Raji (cell line): ENCODE measurements around the gene NEU3.

Source experiments
- POLR2A ChIP-seq: IDR thresholded peaks from 2 replicates; pipeline ENCODE4 v1.6.1; 2011; ENCODE audit warnings: low read depth, low read length, control low read depth; ENCODE audit not compliant: insufficient read depth

The NEU3 gene, protein sequence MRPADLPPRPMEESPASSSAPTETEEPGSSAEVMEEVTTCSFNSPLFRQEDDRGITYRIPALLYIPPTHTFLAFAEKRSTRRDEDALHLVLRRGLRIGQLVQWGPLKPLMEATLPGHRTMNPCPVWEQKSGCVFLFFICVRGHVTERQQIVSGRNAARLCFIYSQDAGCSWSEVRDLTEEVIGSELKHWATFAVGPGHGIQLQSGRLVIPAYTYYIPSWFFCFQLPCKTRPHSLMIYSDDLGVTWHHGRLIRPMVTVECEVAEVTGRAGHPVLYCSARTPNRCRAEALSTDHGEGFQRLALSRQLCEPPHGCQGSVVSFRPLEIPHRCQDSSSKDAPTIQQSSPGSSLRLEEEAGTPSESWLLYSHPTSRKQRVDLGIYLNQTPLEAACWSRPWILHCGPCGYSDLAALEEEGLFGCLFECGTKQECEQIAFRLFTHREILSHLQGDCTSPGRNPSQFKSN

DNA sequence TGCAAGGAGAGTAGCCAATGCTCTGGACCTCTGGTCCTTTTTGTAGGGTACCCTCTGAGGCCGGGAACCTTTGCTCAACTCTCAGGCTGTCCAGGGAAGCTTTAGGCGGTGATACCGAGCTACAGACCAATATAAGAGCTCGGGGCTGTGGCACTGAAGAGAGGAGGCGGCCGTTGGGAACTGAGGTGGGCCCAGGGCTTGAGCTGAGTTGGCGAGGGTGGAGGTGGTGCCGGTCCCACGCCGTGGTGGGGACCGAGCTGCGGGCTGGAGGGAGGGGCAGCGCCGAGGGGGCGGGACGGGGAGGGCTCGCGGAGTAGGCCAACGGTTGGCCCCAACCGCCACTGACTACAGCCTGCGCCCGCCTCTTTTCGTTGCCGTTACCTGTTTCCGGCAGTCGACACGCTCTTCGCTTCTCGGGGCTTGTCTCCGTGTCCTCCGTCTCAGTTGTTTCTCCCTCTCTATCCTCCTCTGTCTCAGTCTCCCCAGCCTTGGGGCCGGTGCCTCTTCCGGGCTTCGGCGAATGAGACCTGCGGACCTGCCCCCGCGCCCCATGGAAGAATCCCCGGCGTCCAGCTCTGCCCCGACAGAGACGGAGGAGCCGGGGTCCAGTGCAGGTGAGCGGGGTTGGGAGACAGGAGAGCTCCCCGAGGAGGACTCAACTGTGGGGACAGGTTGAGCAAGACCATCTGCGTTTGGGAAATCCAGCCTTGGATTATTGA lies at the start of gene NEU3:
TSS of gene NEU3 (plus strand) at position 393 of the 719 bp plus-strand sequence. CDS start at position 521, 128 bp downstream.
- TF ChIP-seq POLR2A, result peak; percentile 98

DNA sequence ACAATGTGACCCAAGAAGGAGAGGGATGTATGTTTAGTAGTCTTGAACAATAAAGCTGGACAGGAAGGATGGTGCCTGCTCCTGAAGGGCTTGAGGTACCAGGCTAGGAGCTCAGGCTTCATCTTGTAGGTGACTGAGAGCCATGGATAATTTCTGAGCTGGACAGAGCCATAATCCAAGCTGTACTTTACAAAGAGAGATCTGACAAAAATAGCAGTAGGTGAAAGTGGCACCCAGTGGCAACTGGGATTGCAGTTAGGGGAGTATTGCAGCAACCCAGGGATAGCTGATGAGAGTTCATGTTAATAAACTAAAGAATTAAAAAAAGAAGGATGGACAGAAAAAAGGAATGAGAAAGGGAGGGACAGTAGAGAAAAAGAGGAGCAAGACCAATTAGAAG lies 47.2 kb upstream of the NEU3 start:
- no peak for TF ChIP-seq POLR2A

GRCh38 chr11:74942073-74942759 lies 46.5 kb upstream of the NEU3 start:
- no peak for TF ChIP-seq POLR2A

GRCh38 chr11:74948546-74948897 lies 40.2 kb upstream of the NEU3 start:
- no peak for TF ChIP-seq POLR2A

DNA sequence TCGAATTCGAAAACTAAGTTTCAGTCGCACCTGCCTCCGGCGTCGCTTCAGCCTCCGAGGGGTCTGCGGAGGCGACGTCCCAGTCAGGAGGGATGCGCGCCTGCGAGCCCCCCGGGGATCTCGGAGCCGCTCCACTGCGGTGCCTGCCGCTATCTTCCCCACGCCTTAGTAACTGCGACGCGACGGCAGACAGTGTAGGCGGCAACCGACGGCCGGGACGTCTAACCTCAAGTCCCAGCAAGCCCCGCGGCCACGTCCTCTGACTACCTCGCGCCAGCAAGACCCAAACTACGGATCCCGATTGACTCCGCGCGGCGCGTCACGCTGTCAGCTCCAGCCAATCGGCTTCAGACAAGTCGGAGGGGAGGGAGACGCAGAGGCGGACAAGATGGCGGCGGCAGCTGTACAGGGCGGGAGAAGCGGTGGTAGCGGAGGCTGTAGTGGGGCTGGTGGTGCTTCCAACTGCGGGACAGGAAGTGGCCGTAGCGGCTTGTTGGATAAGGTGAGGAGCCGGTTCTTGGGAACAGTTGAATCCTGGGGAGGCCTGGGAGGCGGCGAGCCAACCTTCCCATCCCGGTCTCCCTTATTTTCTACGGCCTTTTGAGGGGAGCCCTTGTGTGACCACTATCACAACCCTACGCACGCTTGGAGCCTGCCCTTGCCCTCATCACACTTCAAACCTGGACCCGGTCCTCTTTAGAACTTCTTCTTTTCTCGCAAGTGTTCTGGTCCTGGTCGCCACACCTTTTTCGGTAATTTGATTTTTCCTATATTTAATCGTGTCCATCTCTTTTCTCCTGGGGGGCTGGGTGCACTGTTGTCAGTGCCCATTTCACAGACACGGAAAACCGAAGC lies 39.6 kb upstream of the NEU3 start, which contains the start of the genes SPCS2 and XRRA1:
TSS of gene SPCS2 (plus strand) at position 369 of the 855 bp plus-strand sequence. CDS start at position 389, 20 bp downstream.
TSS of gene XRRA1 (minus strand) at position 194 of the 855 bp plus-strand sequence. CDS start 8,213 bp downstream, outside the sequence.
- TF ChIP-seq POLR2A, result peak; percentile 93

- no peak for TF ChIP-seq POLR2A
These were observed 39.0 kb upstream of the NEU3 start for GRCh38 chr11:74949753-74950137.

DNA sequence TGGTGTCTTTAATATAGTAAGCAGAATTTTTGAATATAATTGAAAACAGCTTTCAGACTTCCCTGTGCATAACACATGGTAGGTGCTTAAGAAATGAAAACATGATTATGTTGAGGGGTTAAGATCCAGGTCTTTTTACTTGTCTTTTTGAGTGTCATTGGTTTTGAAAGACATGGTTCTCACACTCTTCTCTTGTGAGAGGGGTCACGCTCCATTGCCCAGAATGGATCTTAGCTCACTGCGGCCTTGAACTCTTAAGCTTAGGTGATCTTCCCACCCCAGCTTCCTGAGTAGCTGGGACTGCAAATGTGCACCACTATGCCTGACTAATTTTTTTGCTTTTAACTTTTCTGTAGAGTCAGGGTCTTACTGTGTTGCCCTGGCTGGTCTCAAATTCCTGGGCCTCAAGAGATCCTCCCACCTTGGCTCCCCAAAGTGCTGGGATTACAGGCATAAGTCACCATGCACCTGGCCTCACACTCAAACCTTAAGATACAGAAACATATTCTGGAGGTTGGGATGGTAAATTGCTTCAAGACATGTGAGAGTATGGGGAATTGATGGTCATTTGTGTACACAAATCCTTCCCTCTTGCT lies 38.3 kb upstream of the NEU3 start:
- TF ChIP-seq POLR2A, result no peak; the same call in 1 of the 2 replicates

- no peak for TF ChIP-seq POLR2A
These were observed 37.5 kb upstream of the NEU3 start for GRCh38 chr11:74951226-74951625.

GRCh38 chr11:74952752-74953151 lies 36.0 kb upstream of the NEU3 start:
- TF ChIP-seq POLR2A, result no peak

GRCh38 chr11:74953451-74953850 lies 35.3 kb upstream of the NEU3 start:
- TF ChIP-seq POLR2A, result no peak

- no peak for TF ChIP-seq POLR2A
These were observed 34.5 kb upstream of the NEU3 start for GRCh38 chr11:74954199-74954598.

- no peak for TF ChIP-seq POLR2A
These were observed 32.2 kb upstream of the NEU3 start for GRCh38 chr11:74956397-74957015.

GRCh38 chr11:74957937-74958629 lies 30.6 kb upstream of the NEU3 start:
- TF ChIP-seq POLR2A, result no peak

DNA sequence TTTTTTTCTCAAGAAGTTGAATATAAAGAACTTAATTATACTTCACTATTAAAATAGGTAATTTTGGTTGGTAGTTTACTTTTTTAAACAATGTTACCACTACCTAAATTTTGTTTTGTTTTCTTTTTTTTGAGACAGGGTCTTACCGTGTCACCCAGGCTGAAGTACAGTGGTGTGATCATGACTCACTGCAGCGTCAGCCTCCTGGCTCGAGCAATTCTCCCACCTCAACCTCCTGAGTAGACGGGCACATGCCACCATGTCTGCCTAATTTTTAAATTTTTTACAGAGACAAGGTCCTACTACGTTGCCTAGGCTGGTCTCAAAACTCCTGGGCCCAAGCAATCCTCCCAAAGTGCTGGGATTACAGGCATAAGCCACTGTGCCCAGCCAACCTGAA lies 22.1 kb upstream of the NEU3 start:
- TF ChIP-seq POLR2A, result no peak
